SU-DHL-6 (cell line): ENCODE data around the gene TXNDC2.
A peak's percentile ranks its signal among the peaks of the same experiment; 100 is the strongest.

Experiments used
- H2AFZ ChIP-seq: fragments of 200-600 bp; sonication (generic); 2 replicates; pipeline ENCODE4 v1.6.1; 2014; ENCODE audit warnings: low read depth, mild to moderate bottlenecking, moderate library complexity, mixed read lengths, antibody characterized with exemption, low read length; ENCODE audit not compliant: severe bottlenecking
- H3F3A ChIP-seq: fragments of 200-600 bp; shearing (Covaris generic); 2 replicates; pipeline ENCODE4 v1.6.0; 2016; ENCODE audit warnings: antibody characterized with exemption, mild to moderate bottlenecking; ENCODE audit not compliant: insufficient read depth
- H3K27ac ChIP-seq: fragments of 200-600 bp; sonication (generic); 2 replicates; pipeline ENCODE4 v1.5.1; 2016; ENCODE audit warnings: low read depth, mild to moderate bottlenecking, low read length, moderate library complexity, mixed read lengths
- H3K27me3 ChIP-seq: fragments of 200-600 bp; sonication (generic), shearing (Covaris generic); 2 replicates; pipeline ENCODE4 v1.6.0; 2014; ENCODE audit warnings: mild to moderate bottlenecking, low read length
- H3K36me3 ChIP-seq: fragments of 200-600 bp; sonication (generic); 2 replicates; pipeline ENCODE4 v1.6.1; 2014; ENCODE audit warnings: mild to moderate bottlenecking, low read length, mixed read lengths
- H3K4me2 ChIP-seq: fragments of 300-600, 200-600 bp; shearing (Covaris generic), sonication (generic); 2 replicates; pipeline ENCODE4 v1.6.0; 2014; ENCODE audit warnings: low read length, low read depth, mild to moderate bottlenecking; ENCODE audit not compliant: poor library complexity, severe bottlenecking
- H3K4me3 ChIP-seq: fragments of 200-600 bp; sonication (generic); 2 replicates; pipeline ENCODE4 v1.5.1; 2014; ENCODE audit warnings: antibody characterized with exemption, low read length, mild to moderate bottlenecking, mixed read lengths; ENCODE audit not compliant: insufficient read depth, poor library complexity, severe bottlenecking
- H3K79me2 ChIP-seq: fragments of 200-600 bp; sonication (generic); 2 replicates; pipeline ENCODE4 v1.6.1; 2014; ENCODE audit warnings: mild to moderate bottlenecking, low read length, moderate library complexity; ENCODE audit not compliant: insufficient read depth
- H3K9ac ChIP-seq: fragments of 200-600 bp; sonication (generic); 2 replicates; pipeline ENCODE4 v1.7.0; 2014; ENCODE audit warnings: mild to moderate bottlenecking, low read length
- H3K9me2 ChIP-seq: fragments of 200-600 bp; sonication (generic); replicated peaks from 2 replicates; pipeline ENCODE4 v1.6.1; 2014; ENCODE audit warnings: low read length; ENCODE audit not compliant: insufficient read depth
- H3K9me3 ChIP-seq: fragments of 200-600 bp; sonication (generic); 2 replicates; pipeline ENCODE4 v1.6.1; 2014; ENCODE audit warnings: low read length, mixed read lengths; ENCODE audit not compliant: insufficient read depth
- H4K20me1 ChIP-seq: fragments of 200-600 bp; sonication (generic); 2 replicates; pipeline ENCODE4 v1.6.1; 2014; ENCODE audit warnings: low read depth, mild to moderate bottlenecking, antibody characterized with exemption, low read length, moderate library complexity, mixed read lengths
- CTCF ChIP-seq: fragments of 200-600 bp; sonication (generic); IDR thresholded peaks from one replicate; pipeline ENCODE4 v1.5.1; 2017; ENCODE audit warnings: antibody characterized with exemption, mild to moderate bottlenecking, low read length, moderate library complexity; ENCODE audit not compliant: insufficient read depth, poor library complexity, severe bottlenecking
- EZH2phosphoT487 ChIP-seq: fragments of 200-600 bp; sonication (generic), shearing (Covaris generic); conservative IDR thresholded peaks from 2 replicates; pipeline ENCODE4 v1.6.1; 2018; ENCODE audit warnings: mild to moderate bottlenecking, antibody characterized with exemption, low read length, moderate library complexity, mixed read lengths

Gene TXNDC2

GRCh38 chr18:9918016-9918680 is 32.4 kb downstream of the TXNDC2 start:
- no peaks in the 10 kb centered on the region for H3K27me3 ChIP-seq
- no peaks in the 10 kb centered on the region for H3K36me3 ChIP-seq
- H2AFZ ChIP-seq = no peak overlapping the region
- H3K9me3 ChIP-seq = no peaks in the 10 kb centered on the region
- H3K79me2 ChIP-seq = peaks cover 90% of the 10 kb centered on the region
- H3K27ac ChIP-seq = no peak overlapping the region
- 0 out of 2 replicates have a peak, but pooled peaks cover 7% of the 10 kb centered on the region for H3F3A ChIP-seq
- TF ChIP-seq CTCF = no peak
- TF ChIP-seq EZH2phosphoT487 = no peak
- H3K4me3 ChIP-seq = no peak overlapping the region
- peaks cover 73% of the 10 kb centered on the region for H4K20me1 ChIP-seq
- H3K9me2 ChIP-seq = no peaks in the 10 kb centered on the region
- peak overlapping the region; percentile 17; the same call in 1 of the 2 replicates for H3K9ac ChIP-seq
- peak overlapping the region; percentile 91 for H3K4me2 ChIP-seq

GRCh38 chr18:9919564-9920232 is 33.9 kb downstream of the TXNDC2 start:
- H3F3A ChIP-seq = 0 out of 2 replicates have a peak, but pooled peaks cover 7% of the 10 kb centered on the region
- H3K27ac ChIP-seq = 0 out of 2 replicates have a peak overlapping the region, but pooled peaks have one; percentile 6
- H3K27me3 ChIP-seq = no peaks in the 10 kb centered on the region
- no peaks in the 10 kb centered on the region for H3K9me3 ChIP-seq
- peaks cover 89% of the 10 kb centered on the region for H4K20me1 ChIP-seq
- H3K9ac ChIP-seq = 0 out of 2 replicates have a peak overlapping the region, but pooled peaks have one; percentile 5
- no peaks in the 10 kb centered on the region for H3K36me3 ChIP-seq
- no peaks in the 10 kb centered on the region for H3K9me2 ChIP-seq
- peak overlapping the region; percentile 91 for H3K4me2 ChIP-seq
- TF ChIP-seq CTCF (no peak), EZH2phosphoT487 (no peak)
- peaks cover 100% of the 10 kb centered on the region for H3K79me2 ChIP-seq
- no peak overlapping the region for H2AFZ ChIP-seq
- H3K4me3 ChIP-seq = no peak overlapping the region

GRCh38 chr18:9922592-9923311 is 37.0 kb downstream of the TXNDC2 start:
- Histone ChIP-seq H3K27me3 (no peaks in the 10 kb centered on the region), H3K4me2 (peak overlapping the region; percentile 37), H3K9me2 (no peaks in the 10 kb centered on the region), H3K79me2 (peaks cover 100% of the 10 kb centered on the region), H2AFZ (no peak overlapping the region), H3F3A (0 out of 2 replicates have a peak, but pooled peaks cover 7% of the 10 kb centered on the region), H3K4me3 (no peak overlapping the region), H3K36me3 (no peaks in the 10 kb centered on the region), H4K20me1 (peaks cover 94% of the 10 kb centered on the region), H3K9me3 (no peaks in the 10 kb centered on the region), H3K9ac (no peak overlapping the region), H3K27ac (no peak overlapping the region)
- no peak for TF ChIP-seq EZH2phosphoT487
- no peak for TF ChIP-seq CTCF
